ENCODE results near the gene ENC1.
"Not testable (repeated sequence)": the region's sequence is repeated elsewhere in the genome, so short reads cannot be mapped to it uniquely, and the experiment has no call there.

The ENC1 gene, protein sequence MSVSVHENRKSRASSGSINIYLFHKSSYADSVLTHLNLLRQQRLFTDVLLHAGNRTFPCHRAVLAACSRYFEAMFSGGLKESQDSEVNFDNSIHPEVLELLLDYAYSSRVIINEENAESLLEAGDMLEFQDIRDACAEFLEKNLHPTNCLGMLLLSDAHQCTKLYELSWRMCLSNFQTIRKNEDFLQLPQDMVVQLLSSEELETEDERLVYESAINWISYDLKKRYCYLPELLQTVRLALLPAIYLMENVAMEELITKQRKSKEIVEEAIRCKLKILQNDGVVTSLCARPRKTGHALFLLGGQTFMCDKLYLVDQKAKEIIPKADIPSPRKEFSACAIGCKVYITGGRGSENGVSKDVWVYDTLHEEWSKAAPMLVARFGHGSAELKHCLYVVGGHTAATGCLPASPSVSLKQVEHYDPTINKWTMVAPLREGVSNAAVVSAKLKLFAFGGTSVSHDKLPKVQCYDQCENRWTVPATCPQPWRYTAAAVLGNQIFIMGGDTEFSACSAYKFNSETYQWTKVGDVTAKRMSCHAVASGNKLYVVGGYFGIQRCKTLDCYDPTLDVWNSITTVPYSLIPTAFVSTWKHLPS

DNA sequence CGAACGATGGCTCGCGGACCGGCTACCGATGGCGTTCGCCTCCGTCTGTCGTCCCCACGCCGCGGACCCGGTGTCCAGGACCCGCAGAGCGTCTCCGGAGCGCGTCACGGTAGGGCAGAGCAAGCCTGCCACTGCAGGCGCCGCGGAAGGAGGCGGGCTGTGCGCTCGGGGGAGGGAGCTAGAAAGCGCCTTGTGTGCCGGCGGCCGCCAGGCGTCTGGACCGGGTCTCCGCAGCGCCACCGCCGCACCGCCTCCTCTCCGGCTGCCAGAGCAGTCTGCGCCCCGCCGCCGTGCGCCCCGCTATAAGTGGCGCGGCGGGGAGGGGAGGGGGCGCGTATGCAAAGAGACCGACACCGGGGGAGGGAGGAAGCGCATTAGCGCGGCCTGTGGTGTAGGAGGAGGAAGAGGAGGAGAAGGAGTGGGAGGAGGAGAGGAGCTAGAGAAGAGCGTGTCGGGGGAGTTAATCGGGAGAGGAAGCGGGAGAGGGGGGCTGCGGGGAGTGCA lies at the start of gene ENC1:
TSS of gene ENC1 (minus strand) at position 279 of the 504 bp plus-strand sequence. CDS start 4,243 bp downstream, outside the sequence.
- peak; percentile 72 for DNase-seq

DNA sequence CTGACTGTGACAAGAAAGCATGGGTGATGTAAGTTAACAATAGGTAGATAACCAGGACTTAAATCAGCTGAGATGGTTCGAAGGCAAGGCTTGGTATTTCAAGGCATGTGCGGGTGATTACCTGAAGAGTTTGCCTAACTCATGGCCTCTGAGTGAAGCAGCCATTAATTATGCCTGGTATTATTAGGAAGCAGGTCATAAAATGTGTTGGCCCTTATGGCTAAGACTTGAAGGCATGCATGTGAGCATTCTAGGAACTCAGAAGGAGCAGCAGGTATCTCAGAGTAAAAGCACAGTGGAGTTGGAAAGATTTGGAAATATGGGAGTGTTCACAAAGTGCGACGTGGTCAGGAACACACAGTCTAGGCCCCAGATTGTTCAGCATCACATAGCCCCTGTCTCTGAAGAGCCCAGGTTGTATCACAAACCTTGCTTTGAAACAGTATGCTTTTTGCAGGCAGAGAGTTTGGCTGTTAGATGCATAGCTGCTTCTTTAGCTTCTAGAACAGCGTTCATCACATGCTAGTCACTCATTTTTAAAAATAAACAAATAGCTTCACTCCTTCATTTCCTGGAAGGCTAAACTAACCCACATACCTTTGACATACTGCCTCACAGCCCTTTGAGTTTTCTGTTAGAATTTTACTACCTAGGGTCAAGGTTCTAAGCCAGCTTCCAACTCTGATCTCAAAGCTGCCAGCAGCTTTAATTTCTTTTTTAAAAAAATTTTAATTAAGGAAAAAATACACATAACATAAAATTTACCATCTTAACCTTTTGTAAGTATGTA lies 46.6 kb upstream of the ENC1 start:
- no peak for DNase-seq

DNA sequence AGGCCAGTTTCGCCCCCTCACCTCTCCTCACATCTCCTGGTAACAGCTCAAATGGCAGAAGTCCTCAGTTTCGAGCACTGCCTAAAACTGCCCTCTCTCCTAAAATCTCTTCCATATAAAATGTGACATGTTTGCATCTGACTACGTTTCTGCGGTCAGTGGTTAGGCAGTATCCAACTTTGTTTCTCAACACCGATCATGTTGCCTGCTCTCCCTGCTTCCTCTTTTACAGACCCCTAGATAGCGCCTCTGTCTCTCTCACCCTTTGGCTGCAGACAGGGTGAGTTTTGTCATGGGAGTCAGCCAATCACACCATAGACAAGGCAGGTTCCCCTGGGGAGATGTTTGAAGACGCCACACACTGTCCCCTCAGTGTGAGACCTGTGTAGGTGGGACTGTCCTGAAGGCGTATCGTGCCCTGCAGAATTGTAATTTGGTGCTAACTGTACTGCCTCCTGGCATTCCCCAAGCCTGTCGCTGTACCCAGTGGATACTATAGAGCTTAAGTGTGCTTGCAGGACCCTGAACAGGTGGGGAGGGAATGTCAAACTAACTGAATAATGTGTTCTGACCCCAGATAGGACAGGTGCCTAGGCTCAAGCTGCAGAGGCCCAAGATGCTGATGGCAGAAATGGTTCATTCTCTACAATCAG lies 45.6 kb upstream of the ENC1 start:
- no peak for DNase-seq

DNA sequence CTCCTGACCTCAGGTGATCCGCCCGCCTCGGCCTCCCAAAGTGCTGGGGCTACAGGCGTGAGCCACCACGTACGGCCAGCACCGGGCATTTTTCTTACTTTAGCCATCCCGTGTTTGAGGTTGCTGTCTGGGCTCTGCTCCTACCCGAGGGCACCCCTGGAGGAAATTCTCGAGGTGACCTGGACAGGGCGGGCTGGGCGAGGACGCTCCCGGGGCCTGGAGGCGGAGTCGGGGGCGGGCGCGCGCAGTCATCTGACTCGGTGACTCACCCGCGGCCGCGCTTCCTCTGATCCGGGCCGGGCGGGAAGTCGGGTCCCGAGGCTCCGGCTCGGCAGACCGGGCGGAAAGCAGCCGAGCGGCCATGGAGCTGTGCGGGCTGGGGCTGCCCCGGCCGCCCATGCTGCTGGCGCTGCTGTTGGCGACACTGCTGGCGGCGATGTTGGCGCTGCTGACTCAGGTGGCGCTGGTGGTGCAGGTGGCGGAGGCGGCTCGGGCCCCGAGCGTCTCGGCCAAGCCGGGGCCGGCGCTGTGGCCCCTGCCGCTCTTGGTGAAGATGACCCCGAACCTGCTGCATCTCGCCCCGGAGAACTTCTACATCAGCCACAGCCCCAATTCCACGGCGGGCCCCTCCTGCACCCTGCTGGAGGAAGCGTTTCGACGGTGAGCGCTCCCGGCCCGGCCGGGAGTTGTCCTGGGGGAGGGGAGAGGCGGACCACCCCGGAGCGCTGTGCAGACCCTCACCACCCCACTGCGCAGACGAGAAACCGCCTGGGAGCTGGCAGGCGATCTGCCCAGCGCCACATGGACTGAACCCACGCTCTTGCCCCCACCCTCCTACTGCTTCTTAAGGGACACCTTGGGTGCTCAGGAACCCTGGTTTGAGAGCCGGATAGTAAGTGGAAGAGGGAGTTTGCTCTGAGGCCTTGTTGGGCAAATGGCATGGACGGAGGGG lies 44.6 kb upstream of the ENC1 start, which contains the start of gene HEXB:
TSS of gene HEXB (plus strand) at position 334 of the 952 bp plus-strand sequence. CDS start at position 362, 28 bp downstream.
- DNase-seq: peak; percentile 88

DNA sequence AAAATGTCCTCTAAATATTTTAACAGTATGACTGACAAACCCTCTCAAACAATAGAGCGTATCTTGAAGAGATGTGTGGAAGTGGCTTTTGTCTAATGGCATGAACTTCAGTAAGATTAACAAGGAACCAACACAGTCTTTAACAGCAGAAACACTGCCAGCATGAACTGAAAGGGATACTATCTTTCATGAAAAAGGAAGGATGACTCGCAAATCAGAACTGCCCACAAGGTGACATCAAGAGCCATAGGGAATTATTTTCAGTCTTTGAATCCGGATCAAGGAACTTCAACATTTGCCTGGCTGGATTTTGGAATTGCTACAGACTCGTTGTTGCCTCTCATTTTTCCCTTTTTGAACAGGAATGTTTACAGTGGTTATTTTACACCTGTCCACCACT lies 39.4 kb upstream of the ENC1 start:
- DNase-seq: no peak

DNA sequence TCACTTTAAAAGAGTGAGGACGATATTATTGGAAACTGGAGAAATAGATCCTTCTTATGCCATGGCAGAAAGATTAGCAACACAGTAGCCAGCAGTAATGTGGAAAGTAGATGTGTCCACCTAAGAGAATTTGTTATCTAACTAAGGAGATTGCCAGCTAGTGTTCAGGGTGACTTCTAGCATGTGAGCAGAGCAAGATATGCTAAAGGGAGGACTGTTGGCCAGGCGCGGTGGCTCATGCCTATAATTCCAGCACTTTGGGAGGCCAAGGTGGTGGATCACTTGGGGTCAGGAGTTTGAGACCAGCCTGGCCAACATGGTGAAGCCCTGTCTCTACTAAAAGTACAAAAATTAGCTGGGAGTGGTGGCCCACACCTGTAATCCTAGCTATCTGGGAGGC lies 38.8 kb upstream of the ENC1 start:
- DNase-seq: not testable (repeated sequence)

DNA sequence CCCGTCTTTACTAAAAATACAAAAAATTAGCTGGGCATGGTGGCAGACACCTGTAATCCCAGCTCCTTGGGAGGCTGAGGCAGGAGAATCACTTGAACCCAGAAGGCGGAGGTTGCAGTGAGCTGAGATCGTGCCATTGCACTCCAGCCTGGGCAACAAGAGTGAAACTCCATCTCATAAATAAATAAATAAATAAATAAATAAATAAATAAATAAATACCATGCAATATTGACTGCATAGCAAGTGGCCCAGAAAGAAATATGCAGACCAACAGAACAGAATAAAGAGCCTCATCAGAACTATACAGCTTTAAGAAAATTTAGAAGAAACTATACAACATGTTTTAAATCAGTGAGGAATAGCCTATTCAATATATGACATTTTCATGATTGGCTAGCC lies 37.6 kb upstream of the ENC1 start:
- DNase-seq: not testable (repeated sequence)

DNA sequence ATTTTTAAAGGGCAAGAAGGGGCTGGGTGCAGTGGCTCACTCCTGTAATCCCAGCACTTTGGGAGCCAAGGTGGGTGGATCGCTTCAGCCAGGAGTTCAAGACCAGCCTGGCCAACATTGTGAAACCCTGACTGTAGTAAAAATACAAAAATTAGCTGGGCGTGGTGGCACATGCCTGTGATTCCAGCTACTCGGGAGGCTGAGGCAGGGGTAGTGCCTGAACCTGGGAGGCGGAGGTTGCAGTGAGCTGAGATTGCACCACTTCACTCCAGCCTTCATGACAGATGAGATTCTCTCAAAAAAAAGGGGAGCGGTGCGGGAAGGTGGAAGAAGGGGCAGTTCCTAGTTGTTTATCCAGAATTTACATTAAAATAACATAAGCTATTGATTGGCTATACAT lies 35.9 kb upstream of the ENC1 start:
- not testable (repeated sequence) for DNase-seq

DNA sequence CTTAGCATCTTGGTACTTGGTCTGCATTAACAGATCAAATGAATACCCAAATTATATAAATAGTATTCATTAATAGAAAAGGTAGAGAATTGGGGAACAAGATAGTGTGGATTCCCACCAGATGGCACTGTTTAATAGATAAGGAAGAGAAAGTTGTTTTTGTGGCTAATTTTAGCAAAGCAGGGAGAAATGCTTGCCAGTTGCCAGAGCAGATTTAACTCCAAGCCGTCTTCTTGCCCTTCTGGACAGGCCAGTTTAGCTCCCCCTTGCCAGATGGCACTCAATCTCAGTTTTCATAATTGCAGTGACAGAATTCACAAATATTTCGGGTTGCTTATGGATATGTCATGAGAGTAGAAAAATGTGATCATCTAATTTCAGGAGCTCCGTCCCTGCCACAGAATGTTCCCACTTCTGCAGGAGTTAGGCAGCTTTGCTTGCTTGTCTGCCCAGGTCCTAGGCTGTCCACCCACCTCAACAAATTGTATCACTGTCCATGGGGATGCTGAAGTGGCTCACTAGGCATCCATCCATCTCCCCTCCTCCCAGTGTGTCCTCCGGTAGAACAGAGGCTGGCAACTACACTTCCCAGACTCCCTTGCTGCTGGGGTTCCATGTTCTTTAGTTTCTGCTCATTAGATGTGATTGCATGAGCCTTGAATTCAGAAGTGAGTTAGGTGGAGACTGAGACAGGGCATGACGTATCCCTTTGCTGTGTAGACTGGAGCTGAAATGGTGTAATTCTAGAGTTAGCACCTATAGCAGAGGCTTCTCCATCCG lies 32.7 kb upstream of the ENC1 start:
- no peak for DNase-seq

DNA sequence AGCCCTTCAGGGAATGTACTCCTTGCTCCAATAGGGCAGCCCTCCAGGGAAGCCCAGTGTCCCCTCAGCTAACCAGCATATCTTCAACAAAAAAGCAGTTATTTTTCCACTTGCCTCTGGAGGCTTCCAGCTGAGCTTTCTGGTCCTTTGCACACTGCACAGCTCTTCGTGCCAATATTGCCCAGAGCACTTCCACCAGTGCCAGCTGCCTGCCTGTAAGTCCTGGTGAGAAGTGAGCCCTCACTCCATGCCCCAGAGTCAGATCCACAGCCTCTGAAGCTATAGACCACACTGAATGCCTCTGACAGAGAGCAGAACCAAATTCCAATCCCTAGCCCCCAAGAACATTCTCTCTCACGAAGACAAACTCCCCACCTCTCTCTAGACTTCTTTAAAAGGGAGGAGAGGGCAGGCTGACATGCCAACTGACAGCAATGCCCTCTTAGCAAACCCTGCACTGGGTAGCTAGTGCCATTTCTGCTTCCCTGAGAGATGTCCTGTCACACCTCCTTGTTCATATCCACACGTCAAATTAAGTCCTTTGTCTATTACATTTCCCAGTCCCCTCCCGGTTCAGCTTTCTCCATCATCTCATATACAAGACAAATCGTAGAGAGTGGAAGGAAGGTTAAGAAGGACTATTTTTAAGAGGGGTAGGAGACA lies 31.8 kb upstream of the ENC1 start:
- no peak for DNase-seq

DNA sequence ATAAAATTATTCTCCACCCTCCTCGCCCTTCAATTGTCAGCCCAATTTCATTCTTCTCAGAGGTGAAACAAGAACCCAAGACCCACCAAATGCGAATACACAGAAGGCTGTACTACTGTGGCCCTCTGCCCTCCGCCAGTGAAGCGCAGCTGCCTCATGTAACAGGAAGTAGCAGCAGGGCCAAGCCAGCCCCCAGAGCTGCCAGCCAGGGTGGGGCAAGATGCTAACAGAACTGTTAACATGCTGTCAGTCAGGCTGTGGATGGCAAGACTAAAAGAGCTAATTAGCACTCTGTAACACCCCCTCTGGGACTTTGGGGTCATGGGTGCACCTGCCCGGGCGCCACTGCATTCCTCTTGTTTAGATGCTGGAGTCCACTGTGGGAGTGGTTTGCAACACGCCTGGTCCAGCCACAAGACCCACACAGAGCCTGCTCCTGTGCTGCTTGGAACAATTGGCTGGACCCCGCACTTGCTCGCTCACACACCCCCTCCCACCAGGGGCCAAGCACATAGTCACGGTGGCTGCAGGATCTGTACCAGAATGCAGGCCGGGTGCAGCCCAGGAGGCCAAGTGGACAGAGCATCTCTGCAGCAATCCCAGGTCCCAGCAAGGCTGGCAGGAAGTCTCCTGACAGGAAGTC lies 30.0 kb upstream of the ENC1 start:
- no peak for DNase-seq

DNA sequence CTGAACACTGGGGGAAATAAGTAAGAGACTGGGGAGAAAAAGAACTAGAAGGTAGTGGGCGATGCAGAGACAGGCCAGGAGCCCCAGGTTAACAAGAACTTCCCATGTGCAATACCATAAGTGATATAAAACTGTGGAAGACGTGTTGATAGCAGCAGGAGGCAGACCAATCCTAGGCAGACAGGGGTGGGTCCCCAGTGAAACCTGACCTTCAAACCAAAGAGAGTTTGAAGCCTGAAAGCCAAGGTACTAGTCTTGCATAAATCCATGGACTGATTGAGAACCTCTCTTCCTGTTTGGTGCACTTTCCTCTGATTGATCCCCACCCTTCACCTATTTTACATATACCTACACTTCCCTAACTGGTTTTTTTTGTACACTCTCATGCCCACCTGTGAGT lies 29.3 kb upstream of the ENC1 start:
- no peak for DNase-seq

DNA sequence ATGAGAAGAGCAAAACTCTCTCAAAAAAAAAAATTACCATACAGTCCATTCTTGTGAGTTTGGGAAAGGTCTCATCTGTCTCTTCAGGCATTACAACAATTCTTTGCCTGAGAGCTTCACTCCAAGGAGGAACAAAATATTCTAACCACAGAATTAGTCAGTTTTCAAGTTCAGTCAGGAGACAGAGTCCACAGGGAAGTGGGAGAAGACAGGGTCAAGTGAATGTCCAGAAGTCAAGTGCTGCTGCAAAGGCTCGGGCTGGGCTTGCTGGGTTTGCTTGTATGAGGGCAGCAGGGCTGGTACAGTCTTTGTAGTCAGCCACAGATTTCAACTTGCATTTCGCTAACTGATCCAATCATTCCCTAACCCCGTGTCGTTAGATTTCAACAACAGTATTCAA lies 26.9 kb upstream of the ENC1 start:
- no peak for DNase-seq

DNA sequence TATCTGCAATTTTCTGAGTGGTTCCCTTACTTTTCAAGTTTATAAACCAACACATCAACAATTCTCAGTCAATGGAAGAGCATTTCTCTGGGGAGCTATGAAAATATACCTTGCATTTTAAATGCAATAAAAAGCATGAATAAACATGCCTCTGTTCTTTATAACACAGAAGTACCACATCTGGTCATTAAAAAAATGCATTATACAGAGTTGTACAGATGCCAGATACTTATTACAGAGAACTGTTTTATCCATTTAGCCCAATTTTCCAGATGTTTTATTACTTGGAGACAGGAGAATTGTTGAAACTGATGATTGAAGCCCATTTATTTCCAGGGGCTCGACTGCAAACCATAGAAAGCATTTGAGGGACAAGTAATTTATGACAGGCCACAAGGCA lies 25.3 kb upstream of the ENC1 start:
- no peak for DNase-seq

DNA sequence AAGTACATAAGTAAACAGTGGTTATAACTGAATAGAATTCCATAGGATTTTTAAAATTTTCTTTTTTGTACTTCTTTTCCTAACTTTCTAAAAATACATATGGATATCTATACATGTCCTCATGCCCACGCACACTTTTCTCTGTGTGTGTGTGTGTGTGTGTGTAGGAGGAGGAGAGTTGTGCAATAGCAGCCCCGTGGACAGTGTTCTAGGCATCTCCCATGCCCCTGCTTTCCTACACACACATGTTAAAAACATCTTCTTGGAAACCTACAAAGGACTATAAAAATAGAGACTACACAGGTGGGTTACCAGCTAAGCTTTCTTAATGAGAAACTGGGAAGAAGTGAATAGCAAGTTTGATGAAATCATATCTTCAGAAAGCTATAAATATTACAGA lies 24.7 kb upstream of the ENC1 start:
- DNase-seq: no peak

DNA sequence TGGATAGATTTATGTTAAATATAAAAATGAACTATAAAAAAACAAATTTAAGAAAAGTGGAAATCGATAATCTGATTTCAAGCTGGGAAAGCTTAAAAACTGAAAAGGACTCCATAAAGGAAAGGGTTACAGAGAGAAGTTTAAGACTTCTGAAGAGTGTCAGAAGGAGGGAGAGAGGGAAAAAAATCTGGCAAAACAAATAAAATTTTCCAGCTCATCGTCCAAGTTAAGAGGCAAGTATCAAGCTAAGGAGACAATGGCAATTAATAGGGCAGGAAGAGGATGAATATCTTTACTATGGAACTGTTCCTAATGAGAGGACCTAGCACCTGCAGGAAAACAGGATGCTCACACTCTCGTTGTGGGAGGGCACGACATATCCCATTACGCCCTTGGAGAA lies 24.0 kb upstream of the ENC1 start:
- DNase-seq: no peak

DNA sequence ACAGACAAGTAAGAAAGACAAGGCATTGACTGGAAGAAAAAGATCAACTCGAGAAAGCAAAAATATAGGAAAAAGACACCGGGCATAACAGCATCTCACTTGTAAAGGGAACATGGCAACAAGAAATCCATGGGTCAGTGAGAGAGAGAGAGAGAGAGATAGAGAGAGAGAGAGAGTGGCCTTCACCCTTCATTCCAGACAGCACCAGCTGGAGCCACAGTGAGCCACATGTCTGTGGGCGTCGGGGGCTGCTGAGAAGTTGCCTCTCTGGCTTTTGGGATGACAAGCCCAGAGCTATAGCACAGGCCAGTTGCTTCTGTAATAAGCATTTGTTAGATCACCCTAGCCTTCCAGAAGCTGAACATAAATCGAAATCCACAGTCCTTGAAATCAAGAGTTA lies 20.3 kb upstream of the ENC1 start:
- no peak for DNase-seq

DNA sequence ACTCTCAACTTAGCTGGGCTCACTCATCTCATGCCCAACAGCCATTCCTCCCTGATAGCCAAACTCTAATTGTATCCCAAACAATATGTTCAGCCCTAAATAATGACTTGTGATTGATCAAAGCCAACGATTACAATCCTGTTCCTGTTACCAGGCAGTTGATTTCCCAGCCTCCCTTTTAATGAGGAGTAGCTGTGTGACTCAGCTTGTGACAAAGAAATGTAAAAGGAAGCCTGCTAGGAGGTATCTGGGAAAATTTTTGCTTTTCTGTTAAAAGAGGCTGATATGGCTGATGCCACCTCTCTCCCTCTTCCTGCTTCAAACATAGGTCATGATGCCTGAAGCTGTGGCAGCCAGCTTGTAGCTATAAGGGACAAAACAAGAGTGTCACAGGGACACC lies 19.6 kb upstream of the ENC1 start:
- DNase-seq: no peak

DNA sequence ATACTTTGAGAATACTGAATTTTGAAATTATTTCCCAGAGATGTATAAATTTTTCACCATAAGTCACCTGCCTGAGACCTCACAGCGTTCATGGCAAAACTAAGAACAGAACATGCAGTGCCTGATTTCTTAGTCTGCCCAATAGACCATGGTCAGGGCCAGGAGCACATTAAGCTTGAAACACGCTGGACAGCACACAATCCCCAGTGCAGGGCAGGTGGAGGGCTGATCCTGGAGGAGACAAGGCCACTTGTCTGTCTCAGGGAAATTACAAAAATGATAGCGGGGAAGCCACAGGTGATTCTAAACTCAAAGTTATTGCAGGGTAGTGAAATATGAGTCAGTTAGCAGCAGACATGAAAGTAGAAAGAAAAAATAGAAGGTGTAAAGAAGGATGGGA lies 18.6 kb upstream of the ENC1 start:
- no peak for DNase-seq

DNA sequence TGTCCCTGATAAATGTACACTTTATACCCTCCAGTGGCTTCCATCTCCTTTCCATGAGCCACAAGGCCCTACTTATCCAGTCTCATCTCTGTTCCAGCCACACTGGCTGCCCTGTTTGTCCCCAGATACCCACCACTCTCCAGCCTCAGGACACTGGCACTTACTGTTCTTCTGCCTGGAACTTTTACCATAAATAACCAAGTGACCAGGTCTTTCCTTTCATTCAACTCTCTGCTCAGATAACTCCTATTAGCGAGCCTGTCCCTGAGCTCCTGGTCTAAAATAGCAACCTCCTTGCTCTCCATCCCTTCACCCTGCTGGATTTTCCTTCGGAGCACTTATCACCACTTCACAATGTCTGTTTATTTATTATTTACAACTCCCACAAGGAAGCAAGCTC lies 16.6 kb upstream of the ENC1 start:
- DNase-seq: no peak

All from activated CD8-positive, alpha-beta memory T cell treated with anti-CD3 and anti-CD28 coated beads, Interleukin-2, amount 50 U/mL, for 4 hours (primary cell).